GM19043 (cell line): ENCODE data around the gene PTPMT1.
A peak's percentile ranks its signal among the peaks of the same experiment; 100 is the strongest.
"Not testable (repeated sequence)": the region's sequence is repeated elsewhere in the genome, so short reads cannot be mapped to it uniquely, and the experiment has no call there.

Source experiments
- ATAC-seq: cut with Tn5 transposase; IDR thresholded peaks from one replicate; pipeline ENCODE4 v1.9.1; 2021; ENCODE audit warnings: low read depth; ENCODE audit not compliant: unreplicated experiment

PTPMT1 gene, protein sequence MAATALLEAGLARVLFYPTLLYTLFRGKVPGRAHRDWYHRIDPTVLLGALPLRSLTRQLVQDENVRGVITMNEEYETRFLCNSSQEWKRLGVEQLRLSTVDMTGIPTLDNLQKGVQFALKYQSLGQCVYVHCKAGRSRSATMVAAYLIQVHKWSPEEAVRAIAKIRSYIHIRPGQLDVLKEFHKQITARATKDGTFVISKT

DNA sequence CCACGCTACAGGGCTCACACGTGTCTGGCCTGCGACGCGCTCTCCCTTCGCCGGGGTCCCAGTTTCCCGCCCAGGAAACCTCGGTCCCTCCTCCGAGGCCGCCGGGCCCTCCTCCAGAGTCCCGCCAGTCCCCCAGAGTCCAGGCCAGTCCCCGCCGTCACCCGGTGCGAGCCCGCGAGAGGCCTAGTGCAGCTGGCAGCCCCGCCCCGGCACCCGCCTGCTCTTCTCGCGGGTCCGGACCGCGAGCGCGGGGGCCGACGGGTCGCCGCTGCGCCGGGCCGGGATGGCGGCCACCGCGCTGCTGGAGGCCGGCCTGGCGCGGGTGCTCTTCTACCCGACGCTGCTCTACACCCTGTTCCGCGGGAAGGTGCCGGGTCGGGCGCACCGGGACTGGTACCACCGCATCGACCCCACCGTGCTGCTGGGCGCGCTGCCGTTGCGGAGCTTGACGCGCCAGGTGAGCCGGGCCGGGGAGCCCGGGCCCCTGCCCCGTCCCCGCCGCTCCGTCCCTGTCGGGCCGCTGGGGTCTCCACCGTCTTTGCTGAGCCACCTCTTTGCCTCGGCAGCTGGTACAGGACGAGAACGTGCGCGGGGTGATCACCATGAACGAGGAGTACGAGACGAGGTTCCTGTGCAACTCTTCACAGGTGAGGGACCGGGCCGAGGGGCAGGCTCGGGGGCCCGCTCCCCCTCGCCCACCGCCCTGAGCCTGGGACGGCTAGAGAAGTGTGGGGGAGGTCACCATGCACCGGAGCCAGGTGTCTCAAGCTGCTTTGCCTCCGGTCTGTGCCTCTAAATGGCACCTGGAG lies at the start of gene PTPMT1:
Gene PTPMT1, plus strand, starts transcription at position 260 of the 809 bp plus-strand sequence. Its CDS starts 24 bp downstream, at position 284.
- ATAC-seq: peak; percentile 84

DNA sequence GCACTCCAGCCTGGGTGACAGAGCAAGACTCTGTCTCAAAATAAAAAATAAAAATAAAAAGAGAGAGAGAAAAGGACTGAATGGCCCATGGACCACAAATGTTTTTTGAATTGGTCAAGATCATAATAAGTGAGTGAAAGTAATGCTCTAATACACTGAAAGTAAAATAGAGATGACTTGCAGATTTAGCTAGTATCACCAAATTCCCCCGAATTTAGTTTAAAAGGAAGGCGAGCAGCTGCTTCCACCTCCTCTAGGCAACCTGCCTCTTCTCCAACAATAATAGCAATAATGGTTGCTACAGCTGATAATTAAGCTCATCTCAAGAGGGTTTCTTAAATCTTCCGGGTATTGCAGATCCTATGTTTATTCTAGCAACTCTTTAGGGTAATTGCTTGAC lies 49.2 kb upstream of the PTPMT1 start:
- ATAC-seq: no peak

DNA sequence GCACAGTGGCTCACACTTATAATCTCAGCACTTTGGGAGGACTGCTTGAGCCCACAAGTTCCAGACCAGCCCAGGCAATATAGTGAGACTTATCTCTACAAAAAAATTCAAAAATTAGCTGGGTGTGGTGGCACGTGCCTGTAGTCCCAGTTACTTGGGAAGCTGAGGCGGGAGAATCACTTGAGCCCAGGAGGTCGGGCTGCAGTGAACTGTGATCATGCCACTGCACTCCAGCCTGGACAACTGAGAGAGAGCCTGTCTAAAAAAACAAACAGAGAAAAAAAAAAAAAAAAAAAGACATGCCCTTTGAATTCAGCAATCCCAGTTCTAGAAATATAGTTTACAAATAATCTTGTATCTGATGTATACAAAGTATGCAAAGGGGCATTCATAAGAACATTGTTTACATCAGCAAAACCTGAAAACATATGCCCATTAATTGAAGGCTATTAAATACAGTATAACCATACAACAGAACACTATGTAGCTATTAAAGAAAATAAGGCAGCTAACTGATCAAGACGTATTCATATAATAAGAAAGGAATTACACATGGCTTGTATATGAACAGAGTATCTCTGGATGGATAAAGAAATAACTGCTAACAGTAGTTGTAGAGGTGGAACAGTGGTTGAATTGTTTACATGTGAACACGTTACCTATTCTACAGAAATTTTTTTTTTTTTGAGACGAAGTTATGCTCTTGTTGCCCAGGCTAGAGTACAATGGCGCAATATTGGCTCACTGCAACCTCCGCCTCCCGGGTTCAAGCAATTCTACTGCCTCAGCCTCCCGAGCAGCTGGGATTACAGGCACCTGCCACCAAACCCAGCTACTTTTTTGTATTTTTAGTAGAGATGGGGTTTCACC lies 48.2 kb upstream of the PTPMT1 start:
- no peak for ATAC-seq

DNA sequence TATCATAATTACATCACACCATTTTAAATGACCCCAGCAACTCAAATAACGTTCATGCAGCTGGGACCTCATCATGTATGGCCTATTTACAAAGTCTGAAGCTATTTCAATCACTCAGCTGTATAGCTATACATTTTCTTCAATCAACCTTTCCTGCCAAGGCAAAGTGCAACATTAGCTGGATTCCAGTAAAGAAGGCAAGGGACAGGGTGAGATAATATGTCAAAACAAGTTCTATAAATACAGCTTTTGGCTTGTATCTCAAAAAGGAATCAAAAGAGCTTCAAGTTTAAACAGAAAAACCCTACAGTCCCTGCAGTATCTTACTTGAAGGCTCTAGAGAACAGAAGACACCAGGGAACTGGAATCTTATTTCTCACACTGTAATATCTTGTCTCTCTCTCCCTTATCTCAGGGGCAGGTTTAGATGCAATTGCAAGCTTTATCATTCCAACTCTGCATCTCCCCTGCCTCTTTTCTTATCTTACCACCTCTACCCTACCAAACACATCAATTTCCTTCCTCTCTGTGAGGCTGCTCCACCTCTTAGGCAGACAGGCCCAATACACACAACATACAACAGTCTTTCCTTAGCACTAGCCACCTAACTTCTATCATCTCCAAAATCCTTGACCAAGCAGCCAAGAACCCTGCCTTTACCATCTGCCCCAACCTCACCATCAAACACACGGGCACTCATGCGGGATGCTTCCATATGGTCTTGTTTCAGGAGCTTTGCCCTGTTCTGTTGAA lies 47.0 kb upstream of the PTPMT1 start:
- no peak for ATAC-seq

DNA sequence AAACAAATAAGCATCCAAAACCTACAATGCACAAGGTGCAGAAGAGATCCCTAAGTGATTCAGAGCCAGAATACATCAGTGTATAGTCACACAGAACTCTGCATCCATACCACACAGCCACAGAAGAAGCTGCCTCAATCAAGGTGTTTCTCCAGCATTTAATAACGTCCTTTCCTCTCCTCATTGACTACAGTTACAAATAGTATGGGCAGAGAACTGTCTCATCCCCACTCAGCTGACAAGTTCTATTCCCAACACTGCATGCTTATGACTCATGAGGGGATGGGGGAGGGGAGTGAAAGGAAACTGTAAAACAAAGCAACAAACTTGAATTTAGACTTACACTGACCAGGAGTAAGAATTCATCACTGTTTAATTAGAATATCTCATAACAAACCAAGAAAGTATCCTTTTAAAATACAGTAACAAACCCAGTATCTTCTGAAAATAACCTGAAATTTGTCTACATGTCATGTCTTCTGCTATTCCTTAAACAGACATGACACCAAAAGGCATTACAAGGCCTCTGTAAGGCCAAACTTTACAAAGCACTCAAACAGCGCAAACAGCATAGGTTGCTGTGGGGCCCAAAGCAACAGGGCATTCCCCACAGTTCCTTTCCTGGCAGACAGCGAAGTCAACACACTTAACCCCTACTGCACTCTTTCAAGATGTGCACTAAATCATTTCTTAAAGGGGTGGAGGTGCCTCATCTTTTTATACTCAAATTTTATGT lies 41.7 kb upstream of the PTPMT1 start:
- no peak for ATAC-seq

DNA sequence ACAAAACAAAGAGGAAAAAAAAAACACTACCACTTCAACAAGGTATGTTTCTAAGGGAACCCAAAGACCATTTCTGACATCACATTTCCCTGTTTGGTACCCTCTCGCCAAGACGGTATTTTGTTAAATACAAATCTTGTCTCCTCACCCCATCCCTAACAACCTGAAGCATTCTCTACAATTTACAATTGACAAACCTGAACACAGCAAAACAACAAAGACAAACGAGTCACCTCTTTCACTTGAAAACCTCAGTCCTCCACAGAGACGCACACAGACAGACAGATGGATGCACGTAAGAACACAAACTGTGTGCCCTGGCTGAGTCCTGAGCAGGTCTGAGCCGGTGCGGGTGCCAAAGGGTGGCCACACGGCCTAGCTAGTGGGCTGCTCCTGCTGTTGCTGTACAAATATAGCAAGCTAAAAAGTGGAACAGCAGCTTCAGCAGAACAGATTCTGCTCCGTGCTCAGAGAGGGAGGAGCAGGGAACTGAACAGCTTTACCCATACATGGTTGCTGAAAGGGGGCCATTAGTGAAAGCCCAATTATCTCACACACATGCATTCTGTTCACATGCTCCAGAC lies 41.0 kb upstream of the PTPMT1 start:
- ATAC-seq: no peak

DNA sequence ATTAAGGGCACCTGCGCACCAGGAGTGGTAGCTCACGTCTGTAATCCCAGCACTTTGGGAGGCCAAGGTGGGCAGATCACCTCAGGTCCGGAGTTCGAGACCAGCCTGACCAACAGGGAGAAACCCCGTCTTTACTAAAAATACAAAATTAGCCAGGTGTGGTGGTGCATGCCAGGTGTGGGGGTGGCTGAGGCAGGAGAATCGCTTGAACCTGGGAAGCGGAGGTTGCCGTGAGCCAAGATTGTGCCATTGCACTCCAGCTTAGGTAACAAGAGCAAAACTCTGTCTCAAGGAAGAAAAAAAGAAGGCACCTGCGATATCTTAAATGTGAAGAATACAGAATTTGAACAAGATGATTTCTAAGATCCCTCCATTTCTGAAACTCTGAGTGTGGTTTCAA lies 39.4 kb upstream of the PTPMT1 start:
- not testable (repeated sequence) for ATAC-seq

DNA sequence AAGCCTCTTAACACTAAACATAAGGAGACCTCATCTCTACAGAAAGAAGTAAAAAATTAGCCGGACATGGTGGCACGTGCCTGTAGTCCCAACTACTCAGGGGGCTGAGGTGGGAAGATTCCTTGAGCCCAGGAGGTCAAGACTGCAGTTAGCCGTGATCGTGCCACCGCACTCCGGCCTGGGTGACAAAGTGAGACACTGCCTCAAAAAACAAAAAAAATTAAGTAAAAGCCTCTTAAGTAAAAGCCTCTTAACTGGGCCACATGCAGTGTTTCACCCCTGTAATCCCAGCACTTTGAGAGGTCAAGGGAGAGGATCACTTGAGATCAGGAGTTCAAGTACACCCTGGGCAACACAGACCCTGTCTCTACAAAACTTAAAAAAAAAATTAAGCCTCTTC lies 38.2 kb upstream of the PTPMT1 start:
- ATAC-seq: no peak

DNA sequence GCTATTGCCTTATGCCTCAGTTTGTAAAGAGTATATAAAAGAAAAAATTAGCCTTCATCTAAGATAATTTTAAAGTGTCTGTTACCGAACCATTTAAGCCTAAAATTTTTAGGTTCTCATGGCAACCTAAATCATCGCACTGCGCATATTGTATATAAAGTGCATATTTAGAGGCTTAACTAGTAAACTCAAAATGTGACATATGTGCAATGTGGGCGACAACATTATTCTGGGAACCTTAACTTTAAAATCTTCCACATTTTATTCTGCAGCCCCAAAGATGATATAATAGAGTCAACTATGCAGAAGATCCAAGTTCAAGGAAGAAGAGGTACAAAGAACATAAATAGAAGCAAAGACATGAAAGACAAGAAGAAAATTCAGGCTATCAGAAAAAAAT lies 35.4 kb upstream of the PTPMT1 start:
- ATAC-seq: no peak

DNA sequence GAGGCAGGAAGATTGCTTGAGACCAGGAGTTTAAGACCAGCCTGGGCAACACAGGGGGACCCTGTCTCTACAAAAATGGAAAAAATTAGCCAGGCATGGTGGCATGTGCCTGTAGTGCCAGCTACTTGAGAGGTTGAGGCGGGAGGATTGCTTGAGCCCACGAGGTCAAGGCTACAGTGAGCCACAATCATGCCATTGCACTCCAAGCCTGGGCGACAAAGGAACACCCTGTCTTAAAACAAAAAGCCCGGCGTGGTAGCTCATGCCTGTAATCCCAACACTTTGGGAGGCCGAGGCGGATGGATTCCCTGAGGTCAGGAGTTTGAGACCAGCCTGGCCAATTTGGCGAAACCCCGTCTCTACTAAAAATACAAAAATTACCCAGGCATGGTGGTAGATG lies 34.7 kb upstream of the PTPMT1 start:
- ATAC-seq: not testable (repeated sequence)

DNA sequence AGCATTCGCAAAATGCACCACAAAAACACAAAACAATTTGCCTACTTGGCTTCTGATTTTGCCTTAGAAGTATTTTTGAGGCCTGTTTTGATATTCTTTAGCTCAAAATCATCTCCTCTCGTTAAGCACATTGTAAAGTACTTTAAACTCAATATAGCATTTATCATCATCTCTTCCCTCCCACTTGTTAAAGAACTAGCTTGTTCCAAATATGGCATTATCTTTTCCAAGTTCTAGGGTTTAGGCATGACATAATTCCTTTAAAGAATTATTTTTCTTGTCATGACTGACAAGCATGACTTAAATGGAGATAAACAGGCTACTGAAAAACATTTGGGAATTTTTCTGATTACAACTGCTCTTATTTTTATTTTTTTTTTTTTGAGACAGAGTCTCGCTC lies 33.7 kb upstream of the PTPMT1 start:
- ATAC-seq: no peak

DNA sequence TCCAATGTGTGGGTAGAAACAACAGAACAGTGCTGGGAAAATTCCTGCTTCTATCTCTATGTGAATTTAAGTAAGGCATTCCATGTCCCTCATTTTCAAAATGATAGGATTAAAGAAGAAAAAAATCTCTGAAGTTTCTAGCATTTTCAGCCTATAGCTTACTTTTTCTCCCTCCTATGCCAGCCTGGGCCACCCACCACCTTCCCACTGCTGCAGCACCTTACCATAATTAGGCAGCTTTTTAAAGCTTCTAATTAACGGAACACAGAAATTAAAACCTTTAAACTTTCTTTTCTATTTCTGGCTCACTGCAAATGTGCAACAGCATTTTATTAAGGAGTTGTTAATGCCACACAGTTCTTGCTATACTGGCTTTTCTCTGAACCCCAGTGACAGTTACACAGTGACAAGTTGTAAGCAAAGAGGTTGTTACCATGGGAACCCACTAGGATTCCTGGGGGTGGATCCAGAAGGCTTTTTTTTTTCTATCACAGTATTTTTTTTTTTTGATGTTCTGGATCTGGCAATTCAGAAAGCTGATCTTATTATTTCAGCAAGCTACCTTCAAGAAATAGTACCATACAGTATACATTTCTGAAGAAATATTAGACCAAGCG lies 32.7 kb upstream of the PTPMT1 start:
- ATAC-seq: no peak

DNA sequence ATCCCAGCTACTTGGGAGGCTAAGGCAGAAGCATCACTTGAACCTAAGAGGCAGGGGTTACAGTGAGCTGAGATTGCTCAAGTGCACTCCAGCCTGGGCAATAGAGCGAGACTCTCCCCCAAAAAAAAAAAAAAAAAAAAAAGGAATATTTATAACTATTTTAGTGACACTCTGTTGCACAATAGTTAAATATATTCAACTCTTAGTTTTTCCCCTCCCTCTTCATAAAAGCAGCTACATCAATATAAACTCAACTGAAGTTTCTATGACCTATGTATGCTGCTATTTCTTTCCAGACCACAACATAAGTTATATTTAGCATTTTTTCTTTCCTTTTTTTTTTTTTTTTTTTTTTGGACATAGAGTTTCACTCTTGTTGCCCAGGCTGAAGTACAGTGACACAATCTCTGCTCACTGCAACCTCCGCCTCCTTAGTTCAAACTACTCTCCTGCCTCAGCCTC lies 31.7 kb upstream of the PTPMT1 start:
- no peak for ATAC-seq

DNA sequence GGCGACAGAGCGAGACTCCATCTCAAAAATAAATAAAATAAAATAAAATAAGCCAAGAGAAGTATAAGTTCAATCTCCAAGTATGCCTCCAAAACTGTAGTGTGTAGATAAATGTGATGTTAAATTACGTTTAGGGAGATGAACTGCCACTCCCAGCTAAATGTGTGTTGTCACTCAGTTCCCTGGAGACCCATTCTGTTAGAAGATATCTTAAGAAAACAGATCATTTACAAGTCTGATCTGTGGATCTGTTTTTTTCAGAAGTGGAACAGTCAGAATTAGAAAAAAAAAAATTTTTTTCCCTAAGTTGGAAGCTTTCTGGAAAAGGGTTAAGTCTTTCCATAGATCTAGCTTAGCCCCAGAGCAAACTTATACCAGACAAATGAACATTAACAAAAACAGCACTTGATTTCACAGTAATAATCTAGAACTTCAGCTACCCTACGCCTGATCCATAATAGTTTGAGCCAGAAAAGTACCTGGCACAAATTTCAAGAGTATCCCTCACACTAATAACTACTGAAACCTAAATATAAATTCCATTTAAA lies 30.6 kb upstream of the PTPMT1 start:
- ATAC-seq: no peak

DNA sequence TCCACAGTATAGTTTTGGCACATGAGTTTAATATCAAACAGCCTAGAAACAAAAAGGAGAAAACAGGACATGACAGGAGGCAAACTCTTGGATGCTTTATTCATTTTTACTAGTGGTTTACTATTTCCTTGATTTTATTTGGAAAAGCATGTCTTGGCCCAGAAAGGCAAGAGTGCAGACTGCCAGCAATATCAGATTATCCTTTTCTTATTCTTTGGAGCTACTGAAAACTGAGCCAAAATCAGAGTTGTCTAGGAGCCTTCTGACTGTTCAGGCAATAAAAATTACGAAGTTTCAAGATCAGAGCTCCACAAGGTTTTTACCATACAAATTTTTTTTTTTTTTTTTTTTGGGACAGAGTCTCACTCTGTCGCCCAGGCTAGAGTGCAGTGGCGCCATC lies 28.5 kb upstream of the PTPMT1 start:
- ATAC-seq: no peak

DNA sequence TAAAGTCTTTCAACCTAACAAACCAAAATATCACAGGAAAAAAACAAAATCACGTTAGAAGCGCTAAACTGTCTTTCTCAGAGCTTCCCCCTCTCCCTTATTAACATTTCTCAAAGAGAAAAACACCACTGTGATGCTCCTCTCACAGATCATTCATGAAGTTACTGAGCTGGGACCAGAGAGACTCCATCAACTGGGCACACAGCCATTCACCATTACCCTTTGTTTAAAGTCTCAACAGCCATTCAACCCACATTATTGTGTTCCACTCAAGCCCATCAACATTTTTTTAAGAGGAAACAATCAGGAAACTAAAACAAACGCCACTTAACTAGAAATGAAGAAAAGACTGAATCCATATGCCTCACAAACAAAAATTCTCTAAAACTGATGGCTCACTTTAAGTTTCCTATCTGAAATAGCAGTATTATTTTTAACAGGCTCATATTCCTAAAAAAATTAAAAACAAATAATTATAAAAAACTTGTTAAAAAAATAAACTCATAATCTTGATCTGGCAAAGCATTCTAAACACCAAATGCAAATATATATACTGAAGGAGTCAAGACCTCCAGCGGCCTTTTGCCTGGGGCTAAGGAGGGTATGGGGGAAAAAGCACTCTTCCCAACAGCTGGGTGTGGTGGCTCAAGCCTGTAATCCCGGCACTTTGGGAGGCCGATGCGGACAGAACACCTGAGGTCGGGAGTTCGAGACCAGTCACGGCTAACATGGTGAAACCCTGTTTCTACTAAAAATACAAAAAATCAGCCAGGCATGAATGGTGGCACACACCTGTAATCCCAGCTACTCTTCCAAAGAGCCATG lies 26.4 kb upstream of the PTPMT1 start:
- no peak for ATAC-seq

DNA sequence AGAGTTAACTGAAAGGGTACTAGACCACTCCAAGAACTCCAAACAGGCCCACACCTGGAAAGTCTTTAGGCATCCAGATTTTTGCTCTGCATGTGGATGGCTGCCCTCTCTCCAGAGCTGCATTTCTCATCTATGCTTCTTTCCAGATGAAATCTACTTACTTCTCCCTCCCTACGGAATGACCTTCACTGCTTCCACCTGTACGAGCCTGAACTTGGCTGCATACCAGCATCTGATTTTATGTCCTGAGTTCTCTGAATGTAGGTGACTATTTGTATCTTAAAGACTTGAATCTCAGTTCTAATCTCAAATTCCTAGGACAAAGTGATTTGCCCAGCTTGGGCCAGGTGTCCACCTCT lies 25.7 kb upstream of the PTPMT1 start:
- ATAC-seq: no peak

DNA sequence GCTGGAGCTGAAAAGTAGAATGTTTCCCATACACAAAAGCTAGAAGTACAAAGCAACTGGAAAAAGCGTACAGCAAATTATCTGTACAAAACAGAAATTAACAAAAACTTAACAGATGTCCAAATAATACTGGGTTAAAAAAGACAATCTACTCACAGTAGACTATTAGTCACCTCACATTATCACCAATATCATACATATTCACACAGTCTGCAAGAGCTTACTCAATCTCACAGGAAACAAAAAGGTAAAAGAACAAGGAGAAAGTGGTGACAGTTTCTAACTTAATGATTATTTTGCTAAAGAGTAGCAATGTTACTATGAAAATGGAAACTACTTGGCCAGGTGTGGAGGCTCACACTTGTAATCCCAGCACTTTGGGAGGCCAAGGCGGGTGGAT lies 24.3 kb upstream of the PTPMT1 start:
- no peak for ATAC-seq
